A549 (cell line): ENCODE results near the gene POLR1B. TPM values are rescaled to one million over a fixed set of nuclear protein-coding genes. Genes with fewer than 3 reads are reported as not detected.

Experiments used
- ATAC-seq, 2 experiments: fragments of 200-7000 bp in 1 of 2; fragments of >200 bp in 1 of 2; cut with Nextera tagmentation in 1 of 2; cut with Tn5 transposase in 1 of 2; 3 replicates each; pipeline versions ENCODE4 v1.8.0 to v1.9.1; 2018 to 2020; ENCODE audit warnings: mild to moderate bottlenecking in 1 of 2, moderate library complexity in 1 of 2
- CTCF ChIA-PET: fragments of 300-600 bp; sonication (Branson Sonifier 250); formaldehyde crosslinking; extraction: SDS; loops from one replicate; lab custom pipeline; 2021; ENCODE audit warnings: antibody characterized with exemption, inconsistent platforms; lab: Yijun Ruan, JAX
- POLR2A ChIA-PET: fragments of 350-600 bp; formaldehyde crosslinking; extraction: SDS; loops from one replicate; lab custom pipeline; 2021; ENCODE audit warnings: antibody characterized with exemption, inconsistent platforms; lab: Yijun Ruan, JAX
- DNase-seq, 2 experiments: peaks; one replicate each; pipeline versions ENCODE4 v3.0.0 to v3.0.0-alpha.2; 2011 to 2016; ENCODE audit warnings: low read depth in 1 of 2, low spot score in 1 of 2
- FAIRE-seq: peaks from 2 replicates; lab custom pipeline; 2011; peaks lifted over from hg19 to GRCh38; lab: Jason Lieb, UNC
- H3K27ac ChIP-seq, 2 experiments: fragments of >200 bp; sonication (Bioruptor Twin); formaldehyde crosslinking; 3 replicates each; pipeline ENCODE4 v1.5.1; 2016 to 2017
- H3K4me1 ChIP-seq: fragments of >200 bp; sonication (Bioruptor Twin); formaldehyde crosslinking; 3 replicates; pipeline ENCODE4 v1.6.1; 2016
- H3K4me2 ChIP-seq: fragments of >200 bp; sonication (Bioruptor Twin); formaldehyde crosslinking; 3 replicates; pipeline ENCODE4 v1.6.1; 2016
- H3K4me3 ChIP-seq: fragments of >200 bp; sonication (Bioruptor Twin); formaldehyde crosslinking; 3 replicates; pipeline ENCODE4 v1.5.1; 2016
- H3K9me3 ChIP-seq: fragments of >200 bp; sonication (Bioruptor Twin); formaldehyde crosslinking; 3 replicates; pipeline ENCODE4 v1.6.1; 2016
- ATOH8 ChIP-seq: fragments of 250-450 bp; sonication (Bioruptor Pico); IDR thresholded peaks from 2 replicates; pipeline ENCODE4 v1.5.0; 2020; ENCODE audit warnings: low read depth, mild to moderate bottlenecking, moderate library complexity
- BCL3 ChIP-seq: fragments of >200 bp; sonication (Bioruptor Twin); formaldehyde crosslinking; IDR thresholded peaks from 3 replicates; pipeline ENCODE4 v1.6.1; 2016
- CBX8 ChIP-seq: fragments of 200-600 bp; sonication (generic); IDR thresholded peaks from 2 replicates; pipeline ENCODE4 v1.6.1; 2016
- CEBPB ChIP-seq, 2 experiments: fragments of >200 bp in 1 of 2; sonication (Bioruptor Twin) in 1 of 2; formaldehyde crosslinking in 1 of 2; IDR thresholded peaks; 2 replicates each; pipeline ENCODE4 v1.6.1; 2012 to 2016
- CHD4 ChIP-seq: fragments of 200-600 bp; sonication (generic); IDR thresholded peaks from 2 replicates; pipeline ENCODE4 v1.6.1; 2016; ENCODE audit warnings: antibody characterized with exemption, mild to moderate bottlenecking, borderline replicate concordance
- EHF ChIP-seq: fragments of 250-450 bp; sonication (Bioruptor Pico); IDR thresholded peaks from 2 replicates; pipeline ENCODE4 v1.5.0; 2020; ENCODE audit warnings: mild to moderate bottlenecking
- EHMT2 ChIP-seq: fragments of 200-600 bp; sonication (generic); IDR thresholded peaks from 2 replicates; pipeline ENCODE4 v1.6.1; 2016; ENCODE audit warnings: antibody characterized with exemption, low read depth, mild to moderate bottlenecking, moderate library complexity
- EP300 ChIP-seq, 2 experiments: fragments of >200 bp; sonication (Bioruptor Twin); formaldehyde crosslinking; IDR thresholded peaks; 2 replicates in 1 of 2; 3 replicates in 1 of 2; pipeline ENCODE4 v1.6.1; 2016 to 2017
- ESRRA ChIP-seq: fragments of 150-350 bp; IDR thresholded peaks from 2 replicates; pipeline ENCODE4 v1.6.1; 2014; ENCODE audit warnings: mild to moderate bottlenecking, low read length, borderline replicate concordance
- FOSB ChIP-seq: fragments of 250-450 bp; sonication (Bioruptor Pico); IDR thresholded peaks from 2 replicates; pipeline ENCODE4 v1.5.0; 2020; ENCODE audit warnings: mild to moderate bottlenecking, moderate library complexity
- FOSL2 ChIP-seq, 2 experiments: fragments of 450-650 bp in 1 of 2; fragments of >200 bp in 1 of 2; sonication (Bioruptor Twin) in 1 of 2; formaldehyde crosslinking; IDR thresholded peaks; 2 replicates each; pipeline versions ENCODE4 v1.5.0 to v1.6.1; 2016 to 2020; ENCODE audit warnings: mild to moderate bottlenecking in 1 of 2, moderate library complexity in 1 of 2
- FOXS1 ChIP-seq: fragments of 250-450 bp; sonication (Bioruptor Pico); IDR thresholded peaks from 2 replicates; pipeline ENCODE4 v1.5.0; 2020; ENCODE audit warnings: mild to moderate bottlenecking, moderate library complexity
- GATA3 ChIP-seq: IDR thresholded peaks from 2 replicates; pipeline ENCODE4 v1.6.1; 2012; ENCODE audit warnings: borderline replicate concordance
- HDAC2 ChIP-seq: fragments of 200-600 bp; sonication (generic); IDR thresholded peaks from 2 replicates; pipeline ENCODE4 v1.6.1; 2016
- HES2 ChIP-seq: fragments of >200 bp; sonication (Bioruptor Twin); formaldehyde crosslinking; IDR thresholded peaks from 2 replicates; pipeline ENCODE4 v1.6.1; 2016
- HOXB13 ChIP-seq: fragments of 250-450 bp; sonication (Bioruptor Pico); IDR thresholded peaks from 2 replicates; pipeline ENCODE4 v1.5.0; 2020; ENCODE audit warnings: low read depth, mild to moderate bottlenecking, moderate library complexity
- HOXB5 ChIP-seq: fragments of 250-450 bp; sonication (Bioruptor Pico); IDR thresholded peaks from 2 replicates; pipeline ENCODE4 v1.5.0; 2020; ENCODE audit warnings: mild to moderate bottlenecking, moderate library complexity
- JUN ChIP-seq, 2 experiments: fragments of >200 bp; sonication (Bioruptor Twin); formaldehyde crosslinking; IDR thresholded peaks; 2 replicates in 1 of 2; 3 replicates in 1 of 2; pipeline ENCODE4 v1.6.1; 2016 to 2017
- JUNB ChIP-seq: fragments of >200 bp; sonication (Bioruptor Twin); formaldehyde crosslinking; IDR thresholded peaks from 2 replicates; pipeline ENCODE4 v1.6.1; 2016
- MAFK ChIP-seq: fragments of 450-650 bp; IDR thresholded peaks from 2 replicates; pipeline ENCODE4 v1.6.1; 2014; ENCODE audit not compliant: partially characterized antibody
- NPAS2 ChIP-seq: fragments of 250-450 bp; sonication (Bioruptor Pico); IDR thresholded peaks from 2 replicates; pipeline ENCODE4 v1.8.0; 2022; ENCODE audit warnings: mild to moderate bottlenecking, moderate library complexity, borderline replicate concordance
- RARB ChIP-seq: fragments of 250-450 bp; sonication (Bioruptor Pico); IDR thresholded peaks from 2 replicates; pipeline ENCODE4 v1.8.0; 2021; ENCODE audit warnings: mild to moderate bottlenecking, moderate library complexity
- RNF2 ChIP-seq: fragments of 200-600 bp; sonication (generic); IDR thresholded peaks from 2 replicates; pipeline ENCODE4 v1.6.1; 2016; ENCODE audit warnings: low read depth, mild to moderate bottlenecking, antibody characterized with exemption, moderate library complexity, borderline replicate concordance
- SREBF2 ChIP-seq: fragments of 450-650 bp; IDR thresholded peaks from 2 replicates; pipeline ENCODE4 v1.6.1; 2014; ENCODE audit warnings: mild to moderate bottlenecking, moderate library complexity
- TFCP2L1 ChIP-seq: fragments of 250-450 bp; sonication (Bioruptor Pico); IDR thresholded peaks from 2 replicates; pipeline ENCODE4 v1.5.0; 2021; ENCODE audit warnings: mild to moderate bottlenecking
- TP53 ChIP-seq: fragments of 250-450 bp; sonication (Bioruptor Pico); IDR thresholded peaks from 2 replicates; pipeline ENCODE4 v1.5.0; 2021; ENCODE audit warnings: mild to moderate bottlenecking, moderate library complexity
- USF2 ChIP-seq: fragments of 450-650 bp; IDR thresholded peaks from 2 replicates; pipeline ENCODE4 v1.6.1; 2014; ENCODE audit warnings: antibody characterized with exemption
- ZNF302 ChIP-seq: fragments of 250-450 bp; sonication (Bioruptor Pico); IDR thresholded peaks from 2 replicates; pipeline ENCODE4 v1.9.0; 2021; ENCODE audit warnings: inconsistent platforms, mild to moderate bottlenecking, moderate library complexity
- ZSCAN20 ChIP-seq: fragments of 250-450 bp; sonication (Bioruptor Pico); IDR thresholded peaks from 2 replicates; pipeline ENCODE4 v1.8.0; 2022; ENCODE audit warnings: mild to moderate bottlenecking, moderate library complexity
- WGBS: methylation state at CpG from one replicate; pipeline ENCODE4 v1.1.6; 2017; ENCODE audit errors: missing lambda C conversion rate; 5-methylcytosine and 5-hydroxymethylcytosine counted together
- polyA plus RNA-seq, 4 experiments: library from polyadenylated mRNA; depleted of rRNA in 3 of 4; stranded (reverse); fragments of >200 nt; fragmentation: RNase III in 1 of 4; extraction: RNeasy Plus Mini Kit Qiagen cat#74134 plus additional on column Dnase treatment in 1 of 4; gene quantifications; 2 replicates in 3 of 4; 3 replicates in 1 of 4; pipeline ENCODE4 v1.2.3, GENCODE V29; 2011 to 2017

The POLR1B gene
- polyA plus RNA-seq, 2 of the 4 experiments (the other 2 are of a cell fraction), result 18.9 to 41.2 TPM

- ATAC-seq, result no peak
- DNase-seq, result no peak
- no peak for FAIRE-seq
- Histone ChIP-seq H3K9me3 (no peaks in the 10 kb centered on the region), H3K4me2 (no peak overlapping the region), H3K4me3 (no peak overlapping the region), H3K27ac (no peak overlapping the region), H3K4me1 (no peaks in the 10 kb centered on the region)
- POLR2A ChIA-PET, result no interaction called here
- TF ChIP-seq HOXB5 (no peak), HDAC2 (no peak), NPAS2 (CRISPR knock-in tag) (no peak), ZNF302 (CRISPR knock-in tag) (no peak), FOSL2 (IDR thresholded peaks at IDR 0.05) (no peak), FOSL2 (CRISPR knock-in tag; IDR thresholded peaks at IDR 0.05) (no peak), TP53 (CRISPR knock-in tag) (no peak), HOXB13 (CRISPR knock-in tag) (no peak)
- whole genome bisulfite sequencing, result 94% methylated on average over 5 of the region's 5 CpGs
- CTCF ChIA-PET, result interaction anchor here (0.6 to 0.8 kb wide), 3 partner anchors 9 to 35 kb away, joined by 3 to 4 read pairs (median 3); no protein-coding TSS in a partner anchor
Measured at GRCh38 chr2:112528541-112528940, 13.7 kb upstream of the POLR1B start.

- TF ChIP-seq CEBPB (IDR thresholded peaks at IDR 0.05) (no peak), USF2 (no peak), EP300 (IDR thresholded peaks at IDR 0.05) (no peak), ZSCAN20 (CRISPR knock-in tag) (no peak), GATA3 (no peak), BCL3 (no peak), FOXS1 (CRISPR knock-in tag) (no peak), HES2 (no peak), RNF2 (no peak), NPAS2 (CRISPR knock-in tag) (no peak), EHMT2 (no peak), ATOH8 (CRISPR knock-in tag) (no peak), CHD4 (no peak), HOXB13 (CRISPR knock-in tag) (no peak)
- TF ChIP-seq, all 56 proteins: peak for 0
- no peak for ATAC-seq
- ChIA-PET POLR2A (no interaction called here), CTCF (no interaction called here)
- 90% methylated on average over 4 of the region's 4 CpGs for WGBS
- Histone ChIP-seq H3K27ac (no peak overlapping the region), H3K4me1 (no peaks in the 10 kb centered on the region), H3K9me3 (no peaks in the 10 kb centered on the region), H3K4me2 (no peak overlapping the region), H3K4me3 (no peak overlapping the region)
- no peak for FAIRE-seq
- DNase-seq, result no peak
Measured at GRCh38 chr2:112529757-112530156, 12.5 kb upstream of the POLR1B start.

GRCh38 chr2:112530728-112531127 is 11.5 kb upstream of the POLR1B start:
- ChIA-PET CTCF (no interaction called here), POLR2A (no interaction called here)
- ATAC-seq, result no peak
- TF ChIP-seq ATOH8 (CRISPR knock-in tag), result no peak
- no peak for TF ChIP-seq ESRRA
- no peak for TF ChIP-seq GATA3
- TF ChIP-seq HOXB5, result no peak
- TF ChIP-seq NPAS2 (CRISPR knock-in tag), result no peak
- no peak for TF ChIP-seq RARB (CRISPR knock-in tag)
- TF ChIP-seq RNF2, result no peak
- TF ChIP-seq MAFK, result no peak
- TF ChIP-seq JUN (IDR thresholded peaks at IDR 0.05), result no peak
- no peak for TF ChIP-seq JUNB
- no peak for TF ChIP-seq HOXB13 (CRISPR knock-in tag)
- TF ChIP-seq CBX8, result no peak
- TF ChIP-seq TFCP2L1 (CRISPR knock-in tag), result no peak
- no peak for TF ChIP-seq FOSB
- no peak for TF ChIP-seq HES2
- no peak for TF ChIP-seq CHD4
- no peak for TF ChIP-seq SREBF2
- TF ChIP-seq USF2, result no peak
- TF ChIP-seq EHF (CRISPR knock-in tag), result no peak

More at GRCh38 chr2:112530728-112531127, 11.5 kb upstream of the POLR1B start:
- Histone ChIP-seq H3K4me1 (no peaks in the 10 kb centered on the region), H3K27ac (no peak overlapping the region), H3K4me3 (no peak overlapping the region), H3K9me3 (no peaks in the 10 kb centered on the region), H3K4me2 (no peak overlapping the region)
- WGBS, result 94% methylated on average over 4 of the region's 4 CpGs
- FAIRE-seq (no peak), DNase-seq (no peak)
